ENCODE measurements around the gene ZNF804A.
"Not testable (repeated sequence)": the region's sequence is repeated elsewhere in the genome, so short reads cannot be mapped to it uniquely, and the experiment has no call there.

The ZNF804A gene

GRCh38 chr2:184835398-184835715 is 237.0 kb downstream of the ZNF804A start:
- DNase-seq, result no peak

GRCh38 chr2:184847331-184847730 is 249.0 kb downstream of the ZNF804A start:
- no peak for DNase-seq

GRCh38 chr2:184849516-184849915 is 251.2 kb downstream of the ZNF804A start:
- no peak for DNase-seq

GRCh38 chr2:184851576-184851975 is 253.2 kb downstream of the ZNF804A start:
- DNase-seq, result no peak

- DNase-seq, result no peak
Observed at GRCh38 chr2:184859187-184859586, 260.9 kb downstream of the ZNF804A start.

GRCh38 chr2:184860744-184861143 is 262.4 kb downstream of the ZNF804A start:
- no peak for DNase-seq

GRCh38 chr2:184875212-184875611 is 276.9 kb downstream of the ZNF804A start:
- DNase-seq, result no peak

- DNase-seq, result no peak
Observed at GRCh38 chr2:184875911-184876310, 277.6 kb downstream of the ZNF804A start.

- DNase-seq, result no peak
Observed at GRCh38 chr2:184877909-184878308, 279.6 kb downstream of the ZNF804A start.

GRCh38 chr2:184879671-184880070 is 281.3 kb downstream of the ZNF804A start:
- DNase-seq, result no peak

GRCh38 chr2:184886585-184886984 is 288.3 kb downstream of the ZNF804A start:
- not testable (repeated sequence) for DNase-seq

GRCh38 chr2:184890311-184890710 is 292.0 kb downstream of the ZNF804A start:
- DNase-seq, result no peak

GRCh38 chr2:184904991-184905390 is 306.7 kb downstream of the ZNF804A start:
- DNase-seq, result no peak

- no peak for DNase-seq
Observed at GRCh38 chr2:184906160-184906559, 307.8 kb downstream of the ZNF804A start.

- DNase-seq, result no peak
Observed at GRCh38 chr2:184906709-184907108, 308.4 kb downstream of the ZNF804A start.

- DNase-seq, result no peak
Observed at GRCh38 chr2:184908966-184909365, 310.6 kb downstream of the ZNF804A start.

- DNase-seq, result no peak
Observed at GRCh38 chr2:184920451-184920965, 322.2 kb downstream of the ZNF804A start.

GRCh38 chr2:184921676-184922075 is 323.3 kb downstream of the ZNF804A start:
- DNase-seq, result no peak

- DNase-seq, result no peak
Observed at GRCh38 chr2:184923751-184924150, 325.4 kb downstream of the ZNF804A start.

GRCh38 chr2:184927040-184927439 is 328.7 kb downstream of the ZNF804A start:
- DNase-seq, result no peak

- no peak for DNase-seq
Observed at GRCh38 chr2:184936761-184937160, 338.4 kb downstream of the ZNF804A start.

- no peak for DNase-seq
Observed at GRCh38 chr2:184938221-184938985, 340.1 kb downstream of the ZNF804A start.

- DNase-seq, result no peak
Observed at GRCh38 chr2:184945326-184945725, 347.0 kb downstream of the ZNF804A start.

- no peak for DNase-seq
Observed at GRCh38 chr2:184945824-184946223, 347.5 kb downstream of the ZNF804A start.

- no peak for DNase-seq
Observed at GRCh38 chr2:184956856-184957255, 358.5 kb downstream of the ZNF804A start.

All from activated CD4-positive, alpha-beta T cell treated with anti-CD3 and anti-CD28 coated beads for 48 hours (primary cell).